Fibroblast of lung (primary cell): Measurements from ENCODE around the gene RACGAP1. TPM values are rescaled to one million over a fixed set of nuclear protein-coding genes. Genes with fewer than 3 reads are reported as not detected.
A peak's percentile ranks its signal among the peaks of the same experiment; 100 is the strongest.

ENCODE experiments used
- DNase-seq, 2 donors: peaks; one replicate each; pipeline versions ENCODE4 v3.0.0 to v3.0.0-alpha.2; 2010; ENCODE audit warnings: low read depth in 2 of 2
- H2AFZ ChIP-seq: 2 replicates; pipeline ENCODE4 v1.5.1; 2012; ENCODE audit warnings: low read length, control low read depth, inconsistent platforms
- H3K27ac ChIP-seq: 2 replicates; pipeline ENCODE4 v1.5.1; 2011; ENCODE audit warnings: low read length, control low read depth; ENCODE audit not compliant: insufficient read depth
- H3K27me3 ChIP-seq: 2 replicates; pipeline ENCODE4 v1.5.1; 2011; ENCODE audit warnings: mild to moderate bottlenecking, low read length; ENCODE audit not compliant: control insufficient read depth, insufficient read depth
- H3K36me3 ChIP-seq: 2 replicates; pipeline ENCODE4 v1.5.1; 2011; ENCODE audit warnings: low read length; ENCODE audit not compliant: control insufficient read depth, insufficient read depth
- H3K4me1 ChIP-seq: 2 replicates; pipeline ENCODE4 v1.5.1; 2011; ENCODE audit warnings: low read length; ENCODE audit not compliant: control insufficient read depth, insufficient read depth; ENCODE audit errors: extremely low read depth
- H3K4me2 ChIP-seq: 2 replicates; pipeline ENCODE4 v1.5.1; 2011; ENCODE audit warnings: low read length, control low read depth; ENCODE audit not compliant: insufficient read depth; ENCODE audit errors: extremely low read depth
- H3K4me3 ChIP-seq, 4 experiments: fragments of 200-600 bp in 1 of 4; sonication (generic) in 1 of 4; replicated peaks in 1 of 4; 2 replicates each; pipeline ENCODE4 v1.5.1; 2011 to 2016; ENCODE audit warnings: low read length in 4 of 4, low read depth in 3 of 4, mild to moderate bottlenecking in 3 of 4, control low read depth in 2 of 4, inconsistent platforms in 1 of 4, mixed read lengths in 1 of 4; ENCODE audit not compliant: insufficient read depth in 1 of 4; ENCODE audit errors: control extremely low read depth in 1 of 4
- H3K79me2 ChIP-seq: 2 replicates; pipeline ENCODE4 v1.5.1; 2012; ENCODE audit warnings: mild to moderate bottlenecking, low read length, inconsistent platforms; ENCODE audit not compliant: control insufficient read depth, insufficient read depth
- H3K9ac ChIP-seq: 2 replicates; pipeline ENCODE4 v1.5.1; 2011; ENCODE audit warnings: mild to moderate bottlenecking, low read length, control low read depth; ENCODE audit not compliant: insufficient read depth
- H3K9me3 ChIP-seq: 2 replicates; pipeline ENCODE4 v1.5.1; 2012; ENCODE audit warnings: low read depth, low read length; ENCODE audit not compliant: control insufficient read depth, insufficient read depth
- H4K20me1 ChIP-seq: 2 replicates; pipeline ENCODE4 v1.5.1; 2011; ENCODE audit warnings: low read length; ENCODE audit not compliant: control insufficient read depth, insufficient read depth; ENCODE audit errors: extremely low read depth
- CTCF ChIP-seq, 2 donors: IDR thresholded peaks in 1 of 2; conservative IDR thresholded peaks in 1 of 2; 1 replicate in 1 of 2; 2 replicates in 1 of 2; pipeline ENCODE4 v1.5.1; 2011 to 2012; ENCODE audit warnings: low read length in 2 of 2, control low read depth in 1 of 2, inconsistent platforms in 1 of 2, low read depth in 1 of 2, mild to moderate bottlenecking in 1 of 2
- EZH2 ChIP-seq: IDR thresholded peaks from 2 replicates; pipeline ENCODE4 v1.5.1; 2012; ENCODE audit warnings: low read length, control low read depth, mild to moderate bottlenecking; ENCODE audit errors: missing control alignments
- polyA plus RNA-seq, 2 donors: library from polyadenylated mRNA; depleted of rRNA in 1 of 2; stranded (reverse) in 1 of 2; unstranded in 1 of 2; fragments of >200 nt; gene quantifications; 2 replicates each; pipeline ENCODE4 v1.2.1, GENCODE V29; 2011 to 2012; ENCODE audit warnings: missing spikeins in 1 of 2
- total RNA-seq: library from RNA; depleted of rRNA; stranded (reverse); fragments of >200 nt; gene quantifications from 2 replicates; pipeline ENCODE4 v1.2.1, GENCODE V29; 2014

Gene RACGAP1
- total and polyA plus RNA-seq, 2 donors (not counting 1 experiment from before 2014, with no cell fraction given), result 22.9 to 38.1 TPM

- peaks cover 53% of the 10 kb centered on the region for H3K79me2 ChIP-seq
- no peak overlapping the region for H3K4me2 ChIP-seq
- no peak for DNase-seq
- H2AFZ ChIP-seq, result no peak overlapping the region
- H3K27ac ChIP-seq, result peak overlapping the region; percentile 6
- H3K36me3 ChIP-seq, result peaks cover 3% of the 10 kb centered on the region
- H3K27me3 ChIP-seq, result no peaks in the 10 kb centered on the region
- no peak overlapping the region for H3K4me3 ChIP-seq
- no peaks in the 10 kb centered on the region for H3K9me3 ChIP-seq
- H4K20me1 ChIP-seq, result no peaks in the 10 kb centered on the region
- no peak overlapping the region for H3K9ac ChIP-seq
- peaks cover 3% of the 10 kb centered on the region for H3K4me1 ChIP-seq
- TF ChIP-seq CTCF (conservative IDR thresholded peaks at IDR 0.05 in 1 of 2, IDR thresholded peaks at IDR 0.05 in 1 of 2; ENCODE audit: low read depth in 1 of 2, low read length in 2 of 2) (no peak), EZH2 (no peak)
Observed at GRCh38 chr12:50006280-50006679, 19.0 kb downstream of the RACGAP1 start.

GRCh38 chr12:50005175-50005574 lies 20.1 kb downstream of the RACGAP1 start:
- no peak overlapping the region for H3K27ac ChIP-seq
- no peak for DNase-seq
- H3K36me3 ChIP-seq, result peaks cover 3% of the 10 kb centered on the region
- H3K9me3 ChIP-seq, result no peaks in the 10 kb centered on the region
- H2AFZ ChIP-seq, result no peak overlapping the region
- H3K4me2 ChIP-seq, result no peak overlapping the region
- H3K27me3 ChIP-seq, result no peaks in the 10 kb centered on the region
- no peak overlapping the region for H3K9ac ChIP-seq
- no peaks in the 10 kb centered on the region for H4K20me1 ChIP-seq
- peaks cover 45% of the 10 kb centered on the region for H3K79me2 ChIP-seq
- H3K4me1 ChIP-seq, result peaks cover 3% of the 10 kb centered on the region
- no peak for TF ChIP-seq CTCF (conservative IDR thresholded peaks at IDR 0.05 in 1 of 2, IDR thresholded peaks at IDR 0.05 in 1 of 2; ENCODE audit: low read depth in 1 of 2, low read length in 2 of 2)
- no peak for TF ChIP-seq EZH2
- no peak overlapping the region for H3K4me3 ChIP-seq

- Histone ChIP-seq H4K20me1 (no peaks in the 10 kb centered on the region), H3K79me2 (peaks cover 41% of the 10 kb centered on the region), H3K9me3 (no peaks in the 10 kb centered on the region), H3K9ac (no peak overlapping the region), H3K4me1 (peaks cover 3% of the 10 kb centered on the region), H2AFZ (no peak overlapping the region), H3K36me3 (peaks cover 3% of the 10 kb centered on the region), H3K4me3 (no peak overlapping the region), H3K27ac (no peak overlapping the region), H3K27me3 (no peaks in the 10 kb centered on the region), H3K4me2 (no peak overlapping the region)
- no peak for TF ChIP-seq CTCF (conservative IDR thresholded peaks at IDR 0.05 in 1 of 2, IDR thresholded peaks at IDR 0.05 in 1 of 2; ENCODE audit: low read depth in 1 of 2, low read length in 2 of 2)
- no peak for TF ChIP-seq EZH2
- no peak for DNase-seq
Observed at GRCh38 chr12:50004696-50005095, 20.6 kb downstream of the RACGAP1 start.
